Liver (tissue), 9 donors: Measurements from ENCODE around the gene CARMIL1. TPM values are rescaled to one million over a fixed set of nuclear protein-coding genes. Genes with fewer than 3 reads are reported as not detected.

Experiments
- DNase-seq: peaks from one replicate; pipeline ENCODE4 v3.0.0-alpha.2; 2017; ENCODE audit warnings: low spot score
- H3K27ac ChIP-seq, 2 donors: one replicate each; pipeline ENCODE4 v1.7.0; 2013; ENCODE audit warnings: inconsistent platforms in 2 of 2, low read length in 2 of 2, control low read depth in 1 of 2, low read depth in 1 of 2, mild to moderate bottlenecking in 1 of 2
- H3K27me3 ChIP-seq, 4 donors: one replicate each; pipeline versions ENCODE4 v1.6.1 to v1.7.0; 2013; ENCODE audit warnings: low read length in 3 of 4, inconsistent platforms in 1 of 4, mild to moderate bottlenecking in 1 of 4, moderate library complexity in 1 of 4; ENCODE audit not compliant: control insufficient read depth in 4 of 4, insufficient read depth in 4 of 4
- H3K36me3 ChIP-seq, 4 donors: one replicate each; pipeline versions ENCODE4 v1.6.1 to v1.7.0; 2013; ENCODE audit warnings: low read length in 3 of 4, mild to moderate bottlenecking in 3 of 4, low read depth in 1 of 4, moderate library complexity in 1 of 4; ENCODE audit not compliant: control insufficient read depth in 4 of 4, insufficient read depth in 3 of 4
- H3K4me1 ChIP-seq, 4 donors: one replicate each; pipeline versions ENCODE4 v1.6.1 to v1.7.0; 2013; ENCODE audit warnings: low read length in 3 of 4, mild to moderate bottlenecking in 3 of 4, moderate library complexity in 1 of 4; ENCODE audit not compliant: control insufficient read depth in 4 of 4, insufficient read depth in 4 of 4
- H3K4me3 ChIP-seq, 3 donors: one replicate each; pipeline versions ENCODE4 v1.6.1 to v1.7.0; 2013; ENCODE audit warnings: low read length in 3 of 3, control low read depth in 1 of 3, low read depth in 1 of 3, mild to moderate bottlenecking in 1 of 3
- H3K9ac ChIP-seq, 2 donors: one replicate each; pipeline ENCODE4 v1.7.0; 2013; ENCODE audit warnings: low read length in 2 of 2, mild to moderate bottlenecking in 2 of 2, moderate library complexity in 2 of 2, control low read depth in 1 of 2, low read depth in 1 of 2
- H3K9me3 ChIP-seq, 4 donors: one replicate each; pipeline versions ENCODE4 v1.6.1 to v1.7.0; 2013; ENCODE audit warnings: low read length in 3 of 4; ENCODE audit not compliant: control insufficient read depth in 4 of 4
- ATF3 ChIP-seq: IDR thresholded peaks from 2 replicates; pipeline ENCODE4 v1.6.1; 2016; ENCODE audit warnings: antibody characterized with exemption
- CTCF ChIP-seq: fragments of 150-350 bp; IDR thresholded peaks from 2 replicates; pipeline ENCODE4 v1.5.1; 2017; ENCODE audit warnings: improper control_type of control experiment, low read depth, low read length; ENCODE audit not compliant: missing input control
- EGR1 ChIP-seq, 2 donors: IDR thresholded peaks; 2 replicates each; pipeline ENCODE4 v1.6.1; 2016 to 2018; ENCODE audit warnings: antibody characterized with exemption in 2 of 2, low read depth in 2 of 2
- FOXA1 ChIP-seq: IDR thresholded peaks from 2 replicates; pipeline ENCODE4 v1.6.1; 2016; ENCODE audit warnings: antibody characterized with exemption
- HNF4A ChIP-seq, 2 donors: conservative IDR thresholded peaks; 2 replicates each; pipeline ENCODE4 v1.6.1; 2016; ENCODE audit warnings: antibody characterized with exemption in 2 of 2, mild to moderate bottlenecking in 2 of 2
- HNF4G ChIP-seq: IDR thresholded peaks from 2 replicates; pipeline ENCODE4 v1.6.1; 2016; ENCODE audit warnings: antibody characterized with exemption
- JUND ChIP-seq, 2 donors: IDR thresholded peaks; 2 replicates each; pipeline ENCODE4 v1.6.1; 2016; ENCODE audit warnings: antibody characterized with exemption in 2 of 2
- MAX ChIP-seq: IDR thresholded peaks from 2 replicates; pipeline ENCODE4 v1.6.1; 2016; ENCODE audit warnings: antibody characterized with exemption
- NR2F2 ChIP-seq: IDR thresholded peaks from 2 replicates; pipeline ENCODE4 v1.6.1; 2016; ENCODE audit warnings: antibody characterized with exemption
- RAD21 ChIP-seq, 2 donors: IDR thresholded peaks; 2 replicates each; pipeline ENCODE4 v1.6.1; 2016; ENCODE audit warnings: antibody characterized with exemption in 2 of 2, mild to moderate bottlenecking in 2 of 2
- REST ChIP-seq: IDR thresholded peaks from 2 replicates; pipeline ENCODE4 v1.6.1; 2016; ENCODE audit warnings: antibody characterized with exemption, mild to moderate bottlenecking
- RXRA ChIP-seq, 2 donors: IDR thresholded peaks; 2 replicates each; pipeline ENCODE4 v1.6.1; 2017 to 2018; ENCODE audit warnings: antibody characterized with exemption in 2 of 2, mild to moderate bottlenecking in 1 of 2
- SP1 ChIP-seq: IDR thresholded peaks from 2 replicates; pipeline ENCODE4 v1.6.1; 2018; ENCODE audit warnings: antibody characterized with exemption, mild to moderate bottlenecking
- TAF1 ChIP-seq: conservative IDR thresholded peaks from 2 replicates; pipeline ENCODE4 v1.6.1; 2016; ENCODE audit warnings: antibody characterized with exemption, mild to moderate bottlenecking
- YY1 ChIP-seq: IDR thresholded peaks from 2 replicates; pipeline ENCODE4 v1.6.1; 2016; ENCODE audit warnings: antibody characterized with exemption, mild to moderate bottlenecking
- ZBTB33 ChIP-seq: IDR thresholded peaks from 2 replicates; pipeline ENCODE4 v1.6.1; 2016; ENCODE audit warnings: antibody characterized with exemption
- WGBS: extraction: QIAGEN DNeasy Blood & Tissue Kit; methylation state at CpG from one replicate; pipeline ENCODE4 v1.1.7; 2013; 5-methylcytosine and 5-hydroxymethylcytosine counted together
- polyA plus RNA-seq, 2 donors: library from polyadenylated mRNA; stranded (reverse) in 1 of 2; unstranded in 1 of 2; fragments of 200-250 nt in 1 of 2; fragments of >200 nt in 1 of 2; fragmentation: Nextera tagmentation in 1 of 2; extraction: Ambion mirVana in 1 of 2; gene quantifications; one replicate each; pipeline versions ENCODE4 v1.2.1 to v1.2.3, GENCODE V29; 2013 to 2015
- total RNA-seq, 2 donors: library from RNA; depleted of rRNA; stranded (reverse); fragments of >200 nt; gene quantifications; one replicate each; pipeline ENCODE4 v1.2.3, GENCODE V29; 2014
- donor health status: healthy.
- donor health status: healthy.
- donor health status: healthy.
- donor health status: healthy.
- donor health status: healthy.

Gene CARMIL1
- total and polyA plus RNA-seq, 4 donors = 1.4 to 9.5 (median 3.5) TPM

- H3K36me3 ChIP-seq = no peaks in the 10 kb centered on the region
- H3K9ac ChIP-seq = no peak overlapping the region
- DNase-seq = no peak
- H3K9me3 ChIP-seq = peaks cover 0 to 6% (median 0%) of the 10 kb centered on the region in 4 donors
- peak overlapping the region in 1 of 2 donors; percentile 7 for H3K27ac ChIP-seq
- no peaks in the 10 kb centered on the region for H3K27me3 ChIP-seq
- no peak overlapping the region for H3K4me3 ChIP-seq
- H3K4me1 ChIP-seq = peaks cover 0 to 6% (median 0%) of the 10 kb centered on the region in 4 donors
- TF ChIP-seq TAF1 = no peak
- no peak for TF ChIP-seq SP1
- no peak for TF ChIP-seq REST
- TF ChIP-seq NR2F2 = no peak
- TF ChIP-seq YY1 = no peak
- TF ChIP-seq FOXA1 = no peak
- TF ChIP-seq ZBTB33 = no peak
- no peak for TF ChIP-seq CTCF
- no peak for TF ChIP-seq MAX
- TF ChIP-seq RAD21 (IDR thresholded peaks at IDR 0.05) = no peak
- TF ChIP-seq EGR1 (IDR thresholded peaks at IDR 0.05; ENCODE audit: low read depth in 2 of 2) = no peak
- TF ChIP-seq JUND (IDR thresholded peaks at IDR 0.05) = no peak
- no peak for TF ChIP-seq ATF3
- 74% methylated on average over 3 of the region's 3 CpGs for WGBS
Measured at GRCh38 chr6:25642667-25643328, 363.6 kb downstream of the CARMIL1 start.

GRCh38 chr6:25645916-25646315 lies 366.7 kb downstream of the CARMIL1 start:
- Histone ChIP-seq H3K9me3 (peaks cover 0 to 6% (median 0%) of the 10 kb centered on the region in 4 donors), H3K27me3 (no peaks in the 10 kb centered on the region), H3K27ac (no peak overlapping the region), H3K4me3 (no peak overlapping the region), H3K36me3 (no peaks in the 10 kb centered on the region), H3K4me1 (peaks cover 0 to 6% (median 0%) of the 10 kb centered on the region in 4 donors), H3K9ac (no peak overlapping the region)
- 34% methylated on average over 4 of the region's 4 CpGs for WGBS
- TF ChIP-seq HNF4A (conservative IDR thresholded peaks at IDR 0.05) = peak; percentile 9 to 51
- TF ChIP-seq RXRA (IDR thresholded peaks at IDR 0.05) = peak in 1 of 2 donors; percentile 18
- TF ChIP-seq HNF4G = no peak
- TF ChIP-seq EGR1 (IDR thresholded peaks at IDR 0.05; ENCODE audit: low read depth in 2 of 2) = no peak
- TF ChIP-seq RAD21 (IDR thresholded peaks at IDR 0.05) = peak in 1 of 2 donors; percentile 6
- DNase-seq = no peak
